ENCODE measurements around the gene OR56B4. TPM values are rescaled to one million over a fixed set of nuclear protein-coding genes. Genes with fewer than 3 reads are reported as not detected.
"Not testable (repeated sequence)": the region's sequence is repeated elsewhere in the genome, so short reads cannot be mapped to it uniquely, and the experiment has no call there.

OR56B4 gene, protein sequence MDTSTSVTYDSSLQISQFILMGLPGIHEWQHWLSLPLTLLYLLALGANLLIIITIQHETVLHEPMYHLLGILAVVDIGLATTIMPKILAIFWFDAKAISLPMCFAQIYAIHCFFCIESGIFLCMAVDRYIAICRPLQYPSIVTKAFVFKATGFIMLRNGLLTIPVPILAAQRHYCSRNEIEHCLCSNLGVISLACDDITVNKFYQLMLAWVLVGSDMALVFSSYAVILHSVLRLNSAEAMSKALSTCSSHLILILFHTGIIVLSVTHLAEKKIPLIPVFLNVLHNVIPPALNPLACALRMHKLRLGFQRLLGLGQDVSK
- not detected for total RNA-seq

DNA sequence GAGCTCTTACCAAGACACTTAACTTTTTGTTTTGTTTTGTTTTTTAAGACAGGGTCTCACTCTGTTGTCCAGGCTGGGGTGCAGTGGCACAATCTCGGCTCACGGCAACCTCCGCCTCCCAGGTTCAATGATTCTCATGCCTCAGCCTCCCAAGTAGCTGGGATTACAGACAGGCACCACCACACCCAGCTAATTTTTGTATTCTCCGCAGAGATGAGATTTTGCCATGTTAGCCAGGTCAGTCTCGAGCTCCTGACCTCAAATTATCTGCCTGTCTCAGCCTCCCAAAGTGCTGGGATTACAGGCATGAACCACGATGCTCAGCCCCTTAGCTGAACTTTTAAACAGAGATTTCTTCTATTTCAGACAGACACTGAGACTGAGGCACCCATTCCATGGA, at the start of gene OR56B4:
Gene OR56B4 (plus strand): TSS at position 301 of the 400 bp plus-strand sequence. CDS start 95 bp downstream, at position 396.
- DNase-seq (ENCODE audit: extremely low spot score in 2 of 2); H3K36me3 ChIP-seq; intact Hi-C loops (cut with DNase I); H3K4me1 ChIP-seq; H3K27ac ChIP-seq; H3K9me3 ChIP-seq; H3K27me3 ChIP-seq; H3K4me3 ChIP-seq: not testable (repeated sequence)

DNA sequence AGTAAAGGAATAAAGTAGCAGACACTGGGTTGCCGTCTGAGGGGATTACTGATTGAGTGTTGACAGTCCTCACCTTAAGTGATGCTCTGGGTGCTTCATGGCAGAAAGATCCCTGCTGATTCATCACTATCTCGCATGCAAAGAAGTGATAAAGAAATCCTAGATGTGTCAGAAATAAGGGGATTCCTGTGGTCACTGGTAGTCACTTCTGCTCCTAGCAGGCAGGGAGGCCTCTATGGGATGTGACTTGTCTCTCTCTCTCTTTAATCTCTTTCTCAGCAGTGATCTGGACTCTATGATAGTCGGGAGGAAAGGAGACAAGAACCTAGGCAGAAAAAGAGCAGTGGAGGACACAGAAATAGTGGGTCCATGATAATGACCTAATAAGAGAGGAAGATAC, 46.0 kb upstream of the OR56B4 start:
- Histone ChIP-seq H3K4me3 (no peak overlapping the region), H3K4me1 (no peaks in the 10 kb centered on the region), H3K9me3 (no peaks in the 10 kb centered on the region), H3K27me3 (no peaks in the 10 kb centered on the region), H3K27ac (no peak overlapping the region), H3K36me3 (no peaks in the 10 kb centered on the region)
- DNase-seq (ENCODE audit: extremely low spot score in 2 of 2) = no peak
- intact Hi-C loops (cut with DNase I) = no loop called here
- TF ChIP-seq POLR2A (IDR thresholded peaks at IDR 0.05) (no peak), POLR2AphosphoS5 (IDR thresholded peaks at IDR 0.05; ENCODE audit: insufficient read depth in 1 of 2, low read depth in 1 of 2) (no peak)
- TF ChIP-seq, protein P1, sequence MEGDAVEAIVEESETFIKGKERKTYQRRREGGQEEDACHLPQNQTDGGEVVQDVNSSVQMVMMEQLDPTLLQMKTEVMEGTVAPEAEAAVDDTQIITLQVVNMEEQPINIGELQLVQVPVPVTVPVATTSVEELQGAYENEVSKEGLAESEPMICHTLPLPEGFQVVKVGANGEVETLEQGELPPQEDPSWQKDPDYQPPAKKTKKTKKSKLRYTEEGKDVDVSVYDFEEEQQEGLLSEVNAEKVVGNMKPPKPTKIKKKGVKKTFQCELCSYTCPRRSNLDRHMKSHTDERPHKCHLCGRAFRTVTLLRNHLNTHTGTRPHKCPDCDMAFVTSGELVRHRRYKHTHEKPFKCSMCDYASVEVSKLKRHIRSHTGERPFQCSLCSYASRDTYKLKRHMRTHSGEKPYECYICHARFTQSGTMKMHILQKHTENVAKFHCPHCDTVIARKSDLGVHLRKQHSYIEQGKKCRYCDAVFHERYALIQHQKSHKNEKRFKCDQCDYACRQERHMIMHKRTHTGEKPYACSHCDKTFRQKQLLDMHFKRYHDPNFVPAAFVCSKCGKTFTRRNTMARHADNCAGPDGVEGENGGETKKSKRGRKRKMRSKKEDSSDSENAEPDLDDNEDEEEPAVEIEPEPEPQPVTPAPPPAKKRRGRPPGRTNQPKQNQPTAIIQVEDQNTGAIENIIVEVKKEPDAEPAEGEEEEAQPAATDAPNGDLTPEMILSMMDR (IDR thresholded peaks at IDR 0.05) = no peak

DNA sequence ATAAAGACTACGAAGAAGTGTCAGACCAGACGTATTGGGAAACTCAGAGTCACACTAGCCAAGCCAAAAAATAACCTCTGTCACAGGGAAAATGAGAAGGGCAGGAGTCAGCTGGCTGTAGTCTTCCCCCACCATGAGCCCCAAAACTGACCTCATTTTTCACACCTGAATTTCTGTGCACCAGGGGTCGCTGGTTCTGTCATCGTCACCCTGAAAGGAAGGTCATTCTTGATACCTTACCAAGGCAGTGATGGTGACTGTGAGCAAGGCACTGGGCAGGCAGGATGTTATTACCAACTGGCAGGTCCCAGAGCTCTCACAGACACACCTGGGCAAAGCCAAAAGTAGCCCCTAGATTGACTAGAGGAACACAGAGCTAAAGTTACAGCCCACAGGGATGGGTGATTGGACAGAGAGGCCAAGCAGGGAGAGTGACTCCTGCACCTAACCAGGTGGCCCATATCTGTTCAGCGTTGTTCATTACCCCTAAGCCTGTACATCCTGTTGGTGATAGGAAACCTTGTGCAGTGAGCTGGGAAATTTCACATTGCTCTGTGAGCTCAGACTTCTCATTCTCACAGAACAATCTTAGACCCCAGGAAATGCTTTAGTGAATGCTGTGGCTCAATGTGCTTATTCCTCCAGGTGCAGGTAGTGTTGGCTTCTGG, 44.7 kb upstream of the OR56B4 start:
- no peaks in the 10 kb centered on the region for H3K36me3 ChIP-seq
- H3K4me1 ChIP-seq = no peaks in the 10 kb centered on the region
- DNase-seq (ENCODE audit: extremely low spot score in 2 of 2) = no peak
- TF ChIP-seq POLR2A (IDR thresholded peaks at IDR 0.05) (no peak), POLR2AphosphoS5 (IDR thresholded peaks at IDR 0.05; ENCODE audit: insufficient read depth in 1 of 2, low read depth in 1 of 2) (no peak)
- TF ChIP-seq, protein P1 (IDR thresholded peaks at IDR 0.05) = no peak
- no peak overlapping the region for H3K27ac ChIP-seq
- H3K4me3 ChIP-seq = no peak overlapping the region
- H3K27me3 ChIP-seq = no peaks in the 10 kb centered on the region
- no peaks in the 10 kb centered on the region for H3K9me3 ChIP-seq
- intact Hi-C loops (cut with DNase I) = no loop called here

DNA sequence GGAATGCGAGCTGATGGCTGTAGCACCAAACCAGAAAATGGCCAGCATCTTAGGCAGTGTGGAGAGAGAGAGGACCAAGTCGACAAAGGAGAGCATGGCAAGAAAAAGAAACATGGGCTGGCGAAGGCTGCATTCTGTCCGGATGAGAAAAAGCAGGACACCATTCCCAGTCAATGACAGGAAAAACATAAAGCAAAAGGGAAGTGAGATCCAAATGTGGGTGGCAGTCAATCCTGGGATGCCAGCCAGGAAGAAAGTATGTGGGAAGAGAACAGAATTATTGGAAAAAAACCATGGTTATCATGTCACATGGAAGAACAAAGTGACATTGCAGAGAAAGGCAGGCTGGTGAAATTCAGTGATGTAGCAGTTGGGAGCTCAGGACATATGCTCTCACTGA, 40.0 kb upstream of the OR56B4 start:
- no peak for DNase-seq (ENCODE audit: extremely low spot score in 2 of 2)
- intact Hi-C loops (cut with DNase I) = no loop called here
- H3K9me3 ChIP-seq = no peaks in the 10 kb centered on the region
- H3K4me3 ChIP-seq = no peak overlapping the region
- no peaks in the 10 kb centered on the region for H3K4me1 ChIP-seq
- TF ChIP-seq POLR2A (IDR thresholded peaks at IDR 0.05) = no peak
- TF ChIP-seq POLR2AphosphoS5 (IDR thresholded peaks at IDR 0.05; ENCODE audit: insufficient read depth in 1 of 2, low read depth in 1 of 2) = no peak
- TF ChIP-seq, protein P1 (IDR thresholded peaks at IDR 0.05) = no peak
- no peaks in the 10 kb centered on the region for H3K36me3 ChIP-seq
- no peak overlapping the region for H3K27ac ChIP-seq
- H3K27me3 ChIP-seq = no peaks in the 10 kb centered on the region

DNA sequence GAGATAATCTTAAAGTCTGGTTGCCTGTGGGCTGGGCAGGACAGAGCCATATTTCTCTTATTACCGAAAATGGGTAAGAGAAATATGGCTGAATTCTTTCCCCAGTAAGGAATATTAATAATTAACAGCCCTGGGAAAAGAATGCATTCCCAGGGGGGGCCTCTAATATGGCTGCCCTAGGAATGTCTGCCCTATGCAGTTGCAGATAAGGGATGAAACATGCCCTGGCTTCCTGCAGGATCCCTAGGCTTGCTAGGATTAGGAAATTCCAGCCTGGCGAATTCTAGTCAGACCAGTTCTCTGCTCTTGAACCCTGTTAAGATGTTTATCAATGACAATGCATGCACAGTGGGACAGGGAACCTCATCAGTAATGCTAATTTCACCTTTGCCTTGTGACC, 31.0 kb upstream of the OR56B4 start:
- H3K27me3 ChIP-seq; H3K4me3 ChIP-seq; H3K27ac ChIP-seq; H3K36me3 ChIP-seq; H3K4me1 ChIP-seq; intact Hi-C loops (cut with DNase I); H3K9me3 ChIP-seq; DNase-seq (ENCODE audit: extremely low spot score in 2 of 2): not testable (repeated sequence)

DNA sequence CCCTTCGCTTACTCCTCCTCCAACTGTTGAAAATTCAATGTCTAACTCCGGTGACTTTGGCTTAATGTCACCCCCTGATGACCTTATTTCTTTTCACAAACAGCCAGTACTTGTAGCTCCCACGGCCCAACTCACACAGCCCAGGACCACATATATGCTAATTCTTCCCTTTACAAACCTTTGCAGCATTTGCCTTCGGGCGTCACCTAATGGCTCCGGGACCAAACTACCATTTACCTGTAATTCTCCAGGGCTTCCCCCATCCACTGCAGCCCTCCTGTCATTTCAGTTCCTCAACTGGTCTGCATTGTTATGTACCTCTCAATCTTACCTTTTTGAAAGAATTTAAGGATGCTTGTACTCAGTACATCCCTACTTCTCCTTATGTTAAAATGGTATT, 29.8 kb upstream of the OR56B4 start:
- Histone ChIP-seq H3K9me3 (no peaks in the 10 kb centered on the region), H3K36me3 (no peaks in the 10 kb centered on the region), H3K27me3 (no peaks in the 10 kb centered on the region), H3K27ac (no peak overlapping the region), H3K4me1 (no peaks in the 10 kb centered on the region), H3K4me3 (no peak overlapping the region)
- TF ChIP-seq, protein P1 (IDR thresholded peaks at IDR 0.05) = no peak
- no peak for TF ChIP-seq POLR2AphosphoS5 (IDR thresholded peaks at IDR 0.05; ENCODE audit: insufficient read depth in 1 of 2, low read depth in 1 of 2)
- no peak for TF ChIP-seq POLR2A (IDR thresholded peaks at IDR 0.05)
- intact Hi-C loops (cut with DNase I) = no loop called here
- no peak for DNase-seq (ENCODE audit: extremely low spot score in 2 of 2)
